Peyer's patch (tissue), 4 donors: ENCODE data around the gene HOXA6. TPM values are rescaled to one million over a fixed set of nuclear protein-coding genes. Genes with fewer than 3 reads are reported as not detected.

Experiments used
- DNase-seq, 3 donors: peaks; one replicate each; pipeline ENCODE4 v3.0.0-alpha.2; 2017 to 2019
- H3K27ac ChIP-seq, 4 donors: fragments of 200-600 bp; sonication (generic); one replicate each; pipeline ENCODE4 v1.5.1; 2016 to 2019
- H3K27me3 ChIP-seq, 2 donors: fragments of 200-600 bp; sonication (generic); one replicate each; pipeline ENCODE4 v1.5.1; 2019
- H3K36me3 ChIP-seq, 3 donors: fragments of 200-600 bp; sonication (generic); one replicate each; pipeline ENCODE4 v1.5.1; 2016 to 2019
- H3K4me1 ChIP-seq, 4 donors: fragments of 200-600 bp; sonication (generic); one replicate each; pipeline ENCODE4 v1.5.1; 2016 to 2019
- H3K4me3 ChIP-seq, 4 donors: fragments of 200-600 bp; sonication (generic); 1 replicate in 3 of 4; 2 replicates in 1 of 4; pipeline ENCODE4 v1.5.1; 2016 to 2019; ENCODE audit warnings: mild to moderate bottlenecking in 1 of 4
- H3K9me3 ChIP-seq, 4 donors: fragments of 200-600 bp; sonication (generic); one replicate each; pipeline ENCODE4 v1.5.1; 2016 to 2019; ENCODE audit warnings: mild to moderate bottlenecking in 1 of 4
- CTCF ChIP-seq, 6 experiments: fragments of 450-650 bp in 4 of 6; fragments of 200-600 bp in 2 of 6; sonication (generic) in 1 of 6; IDR thresholded peaks; one replicate each; pipeline ENCODE4 v1.5.1; 2017 to 2019; ENCODE audit warnings: antibody characterized with exemption in 6 of 6, mild to moderate bottlenecking in 3 of 6, moderate library complexity in 1 of 6
- POLR2A ChIP-seq, 2 donors: fragments of 450-650 bp; IDR thresholded peaks; one replicate each; pipeline ENCODE4 v1.5.1; 2017; ENCODE audit warnings: antibody characterized with exemption in 2 of 2, mild to moderate bottlenecking in 2 of 2, moderate library complexity in 2 of 2
- total RNA-seq, 4 donors: library from RNA; depleted of rRNA; stranded (reverse); fragments of >200 nt; gene quantifications; one replicate each; pipeline ENCODE4 v1.1.0, GENCODE V29; 2016

The HOXA6 gene
- total RNA-seq, 4 donors from 2014 or later, result 18.7 to 45.0 (median 30.7) TPM

DNA sequence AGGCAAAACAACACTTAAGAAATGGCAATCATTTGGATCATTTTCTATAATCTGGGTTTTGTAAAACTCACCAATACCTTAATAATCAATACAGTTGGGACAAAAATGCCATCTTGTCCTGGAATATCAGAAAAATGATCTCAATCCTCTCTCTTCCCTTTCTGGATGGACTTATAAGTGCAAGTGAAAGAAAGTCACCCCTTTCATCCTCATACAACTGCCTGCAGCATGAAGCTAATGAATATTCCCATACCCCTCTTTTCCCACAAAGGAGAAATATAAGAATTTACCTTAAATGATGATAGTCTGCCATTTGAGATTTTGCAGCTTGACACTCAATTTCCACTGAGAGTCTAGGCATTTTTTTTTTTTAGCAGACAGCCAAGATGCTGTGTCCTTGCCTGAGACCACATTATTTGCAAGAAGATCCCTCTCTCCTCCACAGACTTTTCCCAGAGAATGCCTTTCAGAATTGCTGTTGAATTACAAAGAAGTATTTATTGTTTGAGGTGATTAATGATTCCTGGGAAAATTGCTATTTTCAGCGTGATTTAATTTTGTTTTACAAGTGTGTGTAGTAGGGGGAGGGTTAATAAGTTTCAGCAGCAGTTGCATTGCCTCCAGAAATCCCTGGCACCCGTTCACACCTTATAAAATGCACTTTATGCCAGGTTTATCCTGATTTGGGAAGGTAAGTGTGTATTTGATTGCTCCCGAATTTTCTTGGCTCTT is 20.8 kb downstream of the HOXA6 start:
- H3K9me3 ChIP-seq, result no peaks in the 10 kb centered on the region
- H3K36me3 ChIP-seq, result no peaks in the 10 kb centered on the region
- TF ChIP-seq CTCF (IDR thresholded peaks at IDR 0.05) (no peak), POLR2A (IDR thresholded peaks at IDR 0.05) (no peak)
- H3K27ac ChIP-seq, result no peak overlapping the region
- no peak for DNase-seq
- peaks cover 0 to 71% (median 6%) of the 10 kb centered on the region in 4 donors for H3K4me1 ChIP-seq
- no peak overlapping the region for H3K4me3 ChIP-seq
- H3K27me3 ChIP-seq, result no peaks in the 10 kb centered on the region

GRCh38 chr7:27125986-27126394 is 21.6 kb downstream of the HOXA6 start:
- H3K9me3 ChIP-seq, result no peaks in the 10 kb centered on the region
- H3K4me1 ChIP-seq, result peaks cover 0 to 75% (median 6%) of the 10 kb centered on the region in 4 donors
- H3K27ac ChIP-seq, result no peak overlapping the region
- TF ChIP-seq POLR2A (IDR thresholded peaks at IDR 0.05) (no peak), CTCF (IDR thresholded peaks at IDR 0.05) (no peak)
- no peak overlapping the region for H3K4me3 ChIP-seq
- H3K36me3 ChIP-seq, result no peaks in the 10 kb centered on the region
- no peak for DNase-seq
- H3K27me3 ChIP-seq, result no peaks in the 10 kb centered on the region

GRCh38 chr7:27124902-27125689 is 22.5 kb downstream of the HOXA6 start:
- Histone ChIP-seq H3K27me3 (no peaks in the 10 kb centered on the region), H3K4me1 (peaks cover 0 to 84% (median 6%) of the 10 kb centered on the region in 4 donors), H3K27ac (peak overlapping the region in 3 of 4 donors; percentile 61 to 85 (median 74)), H3K4me3 (peak overlapping the region in 1 of 4 donors; percentile 30), H3K36me3 (no peaks in the 10 kb centered on the region), H3K9me3 (no peaks in the 10 kb centered on the region)
- no peak for TF ChIP-seq POLR2A (IDR thresholded peaks at IDR 0.05)
- TF ChIP-seq CTCF (IDR thresholded peaks at IDR 0.05), result no peak
- DNase-seq, result peak in 2 of 3 donors; percentile 5 to 63

- H3K36me3 ChIP-seq, result no peaks in the 10 kb centered on the region
- H3K9me3 ChIP-seq, result no peaks in the 10 kb centered on the region
- no peak for TF ChIP-seq POLR2A (IDR thresholded peaks at IDR 0.05)
- no peak for TF ChIP-seq CTCF (IDR thresholded peaks at IDR 0.05)
- H3K4me3 ChIP-seq, result peak overlapping the region in 2 of 4 donors; percentile 30 to 35
- peak in 2 of 3 donors; percentile 8 to 58 for DNase-seq
- peak overlapping the region in 3 of 4 donors; percentile 61 to 85 (median 74) for H3K27ac ChIP-seq
- peaks cover 0 to 89% (median 5%) of the 10 kb centered on the region in 4 donors for H3K4me1 ChIP-seq
- no peaks in the 10 kb centered on the region for H3K27me3 ChIP-seq
Observed at GRCh38 chr7:27124096-27124901, 23.3 kb downstream of the HOXA6 start.

- no peaks in the 10 kb centered on the region for H3K9me3 ChIP-seq
- H3K4me3 ChIP-seq, result peak overlapping the region in 2 of 4 donors; percentile 35 to 50
- no peaks in the 10 kb centered on the region for H3K27me3 ChIP-seq
- peak in 1 of 3 donors; percentile 55 for DNase-seq
- H3K27ac ChIP-seq, result peak overlapping the region; percentile 10 to 85 (median 68)
- H3K4me1 ChIP-seq, result peaks cover 0 to 89% (median 4%) of the 10 kb centered on the region in 4 donors
- no peaks in the 10 kb centered on the region for H3K36me3 ChIP-seq
- no peak for TF ChIP-seq CTCF (IDR thresholded peaks at IDR 0.05)
- TF ChIP-seq POLR2A (IDR thresholded peaks at IDR 0.05), result no peak
Observed at GRCh38 chr7:27123477-27124053, 24.0 kb downstream of the HOXA6 start.
